HG02571 (cell line): ENCODE data around the gene ABCD4.
A peak's percentile ranks its signal among the peaks of the same experiment; 100 is the strongest.
"Not testable (repeated sequence)": the region's sequence is repeated elsewhere in the genome, so short reads cannot be mapped to it uniquely, and the experiment has no call there.

Experiments
- ATAC-seq: cut with Tn5 transposase; IDR thresholded peaks from one replicate; pipeline ENCODE4 v1.9.1; 2021; ENCODE audit warnings: mild to moderate bottlenecking, moderate library complexity; ENCODE audit not compliant: unreplicated experiment

The ABCD4 gene

DNA sequence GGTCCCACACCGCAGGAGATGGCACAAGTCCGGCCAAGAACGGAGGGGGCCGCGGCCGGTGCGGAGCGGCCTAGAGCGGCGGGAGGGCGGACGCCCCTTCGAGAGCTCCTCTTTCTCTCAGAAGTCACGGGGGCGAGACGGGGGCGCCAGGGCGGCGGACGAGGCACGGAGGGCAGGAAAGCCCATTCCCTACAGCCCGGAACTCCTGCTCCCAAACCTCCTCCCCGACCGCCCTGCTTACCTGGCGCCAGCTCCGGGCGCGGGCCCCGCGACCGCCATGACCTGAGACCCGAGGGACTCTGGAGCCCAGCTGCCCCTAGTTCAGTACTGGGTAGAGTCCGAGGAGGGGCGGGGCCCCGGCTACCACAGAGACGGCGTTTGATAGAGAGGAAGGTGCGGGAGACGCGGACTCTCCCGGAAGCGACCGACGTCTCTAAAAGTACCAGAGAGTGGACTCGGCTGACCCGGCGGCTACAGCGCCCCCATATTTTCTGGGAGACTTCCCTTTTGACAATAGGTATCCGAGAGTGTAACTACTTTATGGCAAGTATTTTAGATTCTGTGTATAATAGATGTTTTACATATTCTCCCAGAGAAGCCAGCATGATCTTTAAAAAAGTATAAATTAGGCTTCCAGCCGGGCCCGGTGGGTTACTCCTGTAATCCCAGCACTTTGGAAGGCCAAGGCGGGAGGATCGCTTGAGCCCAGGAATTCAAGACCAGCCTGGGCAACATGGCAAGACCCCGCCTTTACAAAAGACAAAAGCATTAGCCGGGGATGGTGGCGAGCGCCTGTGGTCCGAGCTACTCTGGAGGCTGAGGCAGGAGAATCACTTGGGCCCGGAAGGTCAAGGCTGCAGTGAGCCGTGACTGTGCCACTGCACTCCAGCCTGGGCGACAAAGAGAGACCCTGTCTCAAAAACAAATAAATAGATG, at the start of gene ABCD4:
Gene ABCD4, minus strand, starts transcription at position 301 of the 936 bp plus-strand sequence. Its CDS starts 22 bp downstream, at position 279.
- peak; percentile 98 for ATAC-seq

DNA sequence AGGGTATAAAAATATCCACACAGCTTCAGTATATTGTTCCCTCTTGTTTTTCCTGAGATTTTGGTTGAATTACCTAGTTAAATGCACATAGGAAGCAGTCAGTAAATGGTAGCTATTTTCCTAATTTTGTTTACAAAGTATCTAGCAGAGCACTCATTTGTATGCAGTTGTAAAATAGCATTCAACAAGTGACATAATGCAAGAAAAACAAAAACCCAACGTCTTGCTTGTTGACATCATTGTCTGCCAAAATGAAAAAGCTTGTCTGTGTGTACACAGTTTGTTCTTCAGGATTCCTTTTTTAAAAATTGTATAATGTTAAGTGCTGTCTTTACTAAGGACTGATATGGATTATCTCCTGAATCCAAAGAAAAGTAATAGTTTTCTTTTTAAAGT, 48.2 kb upstream of the ABCD4 start:
- no peak for ATAC-seq

DNA sequence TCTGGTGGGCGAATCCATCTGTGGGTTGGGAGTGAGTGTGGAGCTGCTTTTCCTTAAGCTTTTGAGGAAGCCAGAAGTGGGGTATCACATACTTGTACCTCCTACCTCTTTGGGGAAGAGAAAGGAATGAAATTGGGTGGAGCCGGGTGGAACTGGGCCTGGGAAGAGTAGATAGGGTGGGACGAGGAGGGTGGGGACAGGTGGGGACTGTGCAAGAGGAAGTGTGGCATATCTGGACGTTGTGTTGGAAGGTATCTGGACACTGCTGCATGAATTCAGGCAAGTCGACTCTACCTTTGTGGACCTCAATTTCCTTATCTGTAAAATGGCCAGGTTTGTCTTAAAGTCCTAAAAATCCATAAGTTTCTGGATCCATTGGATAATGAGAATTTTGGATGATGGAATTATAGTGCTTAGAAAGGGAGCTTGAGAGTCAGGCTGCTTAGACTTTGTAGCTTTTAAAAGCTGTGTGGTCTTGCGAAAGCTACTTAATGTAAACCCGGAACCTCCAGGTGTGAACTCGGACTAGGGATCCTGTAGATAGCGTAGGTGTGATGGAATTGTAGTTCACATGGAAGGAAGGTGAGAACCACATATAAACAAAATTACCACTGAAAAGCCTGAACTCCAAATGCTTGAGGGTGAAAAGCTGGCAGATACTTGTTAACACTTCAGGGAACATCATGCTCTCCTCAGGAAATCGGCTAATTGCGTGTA, 47.6 kb upstream of the ABCD4 start:
- no peak for ATAC-seq

DNA sequence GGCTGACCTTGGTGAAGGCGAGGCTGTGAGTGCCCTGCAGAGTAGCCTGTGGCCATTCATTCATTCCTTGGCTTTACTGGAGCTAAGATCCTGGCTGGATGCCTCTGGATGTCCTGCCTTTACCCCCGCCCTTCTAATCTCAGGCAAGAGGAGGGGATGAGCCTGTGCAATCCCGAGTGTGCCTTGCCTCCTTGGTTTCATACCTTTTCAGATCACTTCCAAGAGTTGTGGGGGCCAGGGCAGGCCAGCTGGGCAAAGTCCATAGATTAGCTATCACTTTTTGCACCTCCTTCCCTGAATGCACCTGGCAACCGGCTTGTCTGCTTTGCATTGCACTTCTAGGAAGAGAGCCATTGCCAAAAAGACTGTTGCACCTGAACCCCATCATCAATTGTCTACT, 47.0 kb upstream of the ABCD4 start:
- ATAC-seq, result no peak

DNA sequence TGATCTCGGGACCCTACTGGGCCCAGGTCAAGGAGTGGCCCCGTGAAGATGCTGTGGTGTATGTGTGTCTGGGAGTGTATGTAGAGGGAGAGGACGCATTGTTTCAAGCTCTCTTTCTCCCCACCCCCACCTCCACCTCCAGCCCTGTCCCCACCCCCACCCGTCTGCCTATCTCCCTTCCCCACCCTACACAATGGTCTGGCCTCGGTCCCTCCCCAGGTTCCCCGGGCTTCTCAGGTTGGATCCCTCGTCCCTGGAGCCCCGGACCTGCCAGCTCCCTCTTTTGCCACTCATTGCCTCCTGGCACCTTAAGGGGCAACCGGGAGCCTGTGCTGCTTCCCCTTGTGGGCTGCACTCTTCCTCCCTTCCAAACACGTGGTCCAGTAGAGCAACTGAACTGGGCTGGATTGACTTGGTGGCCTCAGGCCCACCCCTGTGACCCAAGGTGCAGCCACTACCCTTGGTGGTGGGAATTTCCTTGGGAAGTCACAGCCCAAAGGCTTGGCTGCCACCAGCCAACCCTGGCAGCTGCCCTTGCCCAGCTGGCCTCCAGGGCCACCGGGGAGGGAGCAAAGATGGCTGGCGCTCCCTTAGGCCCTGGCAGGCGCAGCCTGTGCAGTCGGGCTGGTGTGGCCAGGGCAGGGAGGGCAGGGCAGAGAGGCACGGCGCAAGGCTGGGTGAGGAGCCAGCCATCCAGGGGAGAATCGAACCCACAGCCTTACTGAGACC, 46.2 kb upstream of the ABCD4 start:
- no peak for ATAC-seq

DNA sequence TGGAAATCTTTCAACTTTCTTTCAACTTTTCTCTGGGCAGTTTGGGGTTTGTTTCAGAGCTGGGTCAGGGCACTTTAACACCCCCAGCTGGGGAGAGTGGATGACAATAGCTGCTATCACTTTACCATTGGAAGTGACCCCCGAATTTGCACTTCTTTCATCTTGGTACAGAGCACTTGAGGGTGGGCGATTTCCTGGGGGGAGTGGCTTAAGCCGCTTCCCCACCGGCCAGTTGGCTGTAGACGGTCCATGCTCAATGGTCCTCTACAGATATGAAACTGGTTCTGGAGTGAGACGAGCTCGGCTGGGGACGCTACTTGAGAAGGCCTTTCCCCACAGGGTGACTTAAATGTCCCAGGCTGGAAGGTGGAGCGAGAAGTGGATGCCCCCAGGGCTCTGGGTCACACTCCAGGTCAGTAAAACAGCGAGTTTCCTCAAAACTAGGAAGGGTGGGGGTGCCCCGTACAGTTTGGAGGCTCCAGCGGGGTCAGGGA, 45.6 kb upstream of the ABCD4 start, which contains the start of gene VRTN:
Gene VRTN, plus strand, starts transcription at position 231 of the 494 bp plus-strand sequence. CDS start 8,313 bp downstream, outside the sequence.
- ATAC-seq, result no peak

DNA sequence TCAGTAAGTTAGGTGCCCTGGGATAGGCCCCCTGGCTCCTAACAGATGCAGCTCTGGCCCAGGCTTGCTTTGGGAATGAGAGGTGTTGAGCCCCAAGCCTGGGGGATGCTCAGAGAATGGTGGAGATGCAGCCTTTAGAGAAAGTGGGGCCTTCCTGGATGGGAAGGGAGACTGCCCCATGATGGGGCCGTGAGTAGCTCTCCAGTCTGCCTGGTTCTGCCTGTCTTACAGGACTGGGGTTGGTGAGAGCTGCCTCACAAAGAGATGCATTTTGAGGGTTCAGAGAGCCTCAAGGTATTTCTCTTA, 45.0 kb upstream of the ABCD4 start:
- ATAC-seq, result no peak

DNA sequence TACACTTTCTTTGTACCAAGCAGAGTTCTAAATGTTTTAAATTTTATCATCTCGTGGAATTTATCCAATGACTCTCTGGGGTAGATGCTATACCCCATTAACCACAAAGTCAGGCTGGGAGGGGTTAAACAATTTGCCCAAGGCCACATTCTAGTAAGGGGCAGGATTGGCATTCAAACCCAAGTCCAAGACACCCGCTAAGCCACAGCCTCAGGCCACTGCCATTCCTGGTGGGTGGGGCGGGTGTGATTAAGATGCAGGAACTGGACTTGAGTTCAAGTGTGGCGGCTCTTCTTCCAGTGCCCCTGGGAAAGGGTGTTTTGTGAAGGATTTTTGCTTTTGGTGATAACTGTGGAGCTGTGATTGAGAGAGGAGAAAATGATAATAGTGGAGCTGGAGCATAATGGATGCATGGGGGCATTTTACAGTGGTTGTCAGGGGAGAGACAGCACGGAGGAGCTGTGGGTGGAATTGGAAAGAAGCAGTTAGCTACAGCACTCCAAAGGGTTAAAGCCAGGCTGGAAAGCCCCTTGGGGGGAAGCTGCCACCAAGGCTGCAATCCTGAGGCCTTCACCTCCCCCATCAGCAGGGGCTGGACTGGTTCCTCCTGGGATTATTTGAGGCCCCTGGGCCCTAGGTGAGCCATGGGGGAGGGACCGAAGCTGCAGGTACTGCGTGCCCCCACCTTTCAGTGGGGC, 44.5 kb upstream of the ABCD4 start:
- no peak for ATAC-seq

DNA sequence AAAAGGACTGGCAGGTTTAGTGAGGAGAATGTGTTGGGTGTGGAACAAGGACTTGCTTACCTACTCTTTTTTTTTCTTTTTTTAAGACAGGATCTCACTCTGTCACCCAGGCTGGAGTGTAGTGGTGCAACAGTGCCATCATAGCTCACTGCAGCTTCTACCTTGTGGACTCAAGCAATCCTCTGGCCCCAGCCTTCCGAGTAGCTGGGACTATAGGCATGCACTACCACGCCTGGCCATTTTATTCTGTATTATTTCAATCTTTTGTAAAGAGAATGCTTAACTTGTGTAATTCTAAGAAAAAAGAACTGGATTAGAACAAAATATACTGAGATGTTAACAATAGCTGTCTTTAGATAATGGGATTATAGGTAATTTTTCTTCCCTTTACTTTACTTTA, 43.6 kb upstream of the ABCD4 start:
- ATAC-seq, result no peak

DNA sequence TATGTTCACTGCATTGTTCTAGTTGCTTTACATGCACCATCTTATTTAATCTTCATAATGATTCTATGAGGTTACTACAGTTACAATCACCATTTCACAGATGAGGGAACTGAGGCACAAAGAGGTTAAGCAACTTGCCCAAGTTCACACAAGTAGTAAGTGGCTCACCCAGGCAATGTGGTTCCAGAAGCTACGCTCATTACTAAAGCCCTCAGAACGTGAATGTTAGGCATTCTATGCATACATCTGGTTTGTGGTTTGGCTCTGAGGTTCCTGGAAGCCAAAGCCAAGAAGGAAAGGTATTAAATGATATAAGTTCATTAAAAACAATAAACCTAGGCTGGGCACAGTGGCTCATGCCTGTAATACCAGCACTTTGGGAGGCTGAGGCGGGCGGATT, 31.2 kb upstream of the ABCD4 start:
- ATAC-seq, result no peak

DNA sequence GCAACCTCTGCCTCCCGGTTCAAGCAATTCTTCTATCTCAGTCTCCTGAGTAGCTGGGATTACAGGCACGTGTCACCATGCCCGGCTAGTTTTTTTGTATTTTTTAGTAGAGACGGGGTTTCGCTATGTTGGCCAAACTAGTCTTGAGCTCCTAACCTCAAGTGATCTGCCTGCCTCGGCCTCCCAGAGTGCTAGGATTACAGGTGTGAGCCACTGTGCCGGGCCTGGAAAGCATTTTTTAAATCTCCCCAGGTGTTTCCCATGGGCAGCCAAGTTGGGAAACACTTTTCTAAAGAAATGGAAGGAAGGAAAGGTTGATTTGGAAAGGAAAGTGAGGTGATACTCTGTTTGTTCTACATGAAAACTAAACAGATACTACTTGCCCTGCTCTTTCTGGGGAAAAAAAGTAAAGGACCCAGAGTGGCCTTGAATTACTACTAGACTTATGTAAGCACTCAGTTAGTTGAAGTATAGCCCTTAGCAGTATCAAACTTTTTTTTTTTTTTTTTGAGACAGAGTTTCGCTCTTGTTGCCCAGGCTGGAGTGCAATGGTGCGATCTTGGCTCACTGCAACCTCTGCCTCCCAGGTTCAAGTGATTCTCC, 27.3 kb upstream of the ABCD4 start:
- not testable (repeated sequence) for ATAC-seq

DNA sequence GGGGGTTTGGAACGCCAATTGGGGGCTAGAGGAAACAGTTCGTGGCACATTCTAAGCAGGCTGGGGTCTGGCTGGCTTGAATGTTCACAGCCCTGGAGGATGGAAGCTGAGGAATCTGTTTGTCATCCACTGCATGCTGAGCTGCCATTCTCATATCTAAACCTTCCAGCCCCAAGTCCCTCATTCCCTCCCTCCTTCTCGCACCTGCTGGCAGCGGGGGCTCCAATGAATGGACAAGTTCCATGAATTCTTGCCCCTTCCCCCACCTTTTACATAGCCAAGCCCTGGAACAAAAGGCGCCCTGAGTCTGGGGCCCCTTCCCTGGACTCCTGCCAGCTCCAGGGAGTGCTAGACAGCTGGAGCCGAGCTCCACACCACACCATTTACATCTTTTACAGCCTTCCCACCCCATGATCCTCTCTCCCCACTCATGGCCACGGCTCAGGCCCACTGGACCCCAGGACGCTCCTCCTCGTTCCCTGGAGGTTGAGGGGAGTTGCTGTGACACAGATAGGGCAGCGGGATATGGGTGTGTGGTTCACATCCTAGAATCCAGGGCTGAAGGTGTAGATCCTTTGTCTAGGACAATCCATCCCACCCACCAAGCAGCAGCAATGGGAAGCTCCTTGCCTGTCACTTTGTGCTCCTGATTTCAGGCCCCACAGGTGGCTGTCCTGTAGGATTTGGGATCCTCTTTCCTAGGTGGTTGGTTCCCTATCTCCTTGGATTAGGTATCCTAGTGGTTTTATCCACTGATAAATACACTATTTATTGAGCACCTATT, 23.8 kb upstream of the ABCD4 start:
- ATAC-seq, result no peak

DNA sequence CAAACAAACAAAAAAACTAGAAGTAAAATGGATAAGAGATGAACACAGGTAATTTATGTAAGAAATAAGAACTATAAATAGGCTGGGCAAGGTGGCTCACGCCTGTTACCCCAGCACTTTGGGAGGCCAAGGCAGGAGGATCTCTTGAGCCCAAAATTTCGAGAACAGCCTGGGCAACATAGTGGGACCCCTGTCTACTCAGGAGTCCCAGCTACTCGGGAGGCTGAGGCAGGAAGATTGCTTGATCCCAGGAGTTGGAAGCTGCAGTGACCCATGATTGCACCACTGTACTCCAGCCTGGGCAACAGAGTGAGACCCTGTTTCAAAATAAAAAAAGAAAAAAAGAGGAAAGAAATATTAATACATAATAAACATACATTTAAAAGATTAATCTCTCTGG, 22.7 kb upstream of the ABCD4 start:
- no peak for ATAC-seq

DNA sequence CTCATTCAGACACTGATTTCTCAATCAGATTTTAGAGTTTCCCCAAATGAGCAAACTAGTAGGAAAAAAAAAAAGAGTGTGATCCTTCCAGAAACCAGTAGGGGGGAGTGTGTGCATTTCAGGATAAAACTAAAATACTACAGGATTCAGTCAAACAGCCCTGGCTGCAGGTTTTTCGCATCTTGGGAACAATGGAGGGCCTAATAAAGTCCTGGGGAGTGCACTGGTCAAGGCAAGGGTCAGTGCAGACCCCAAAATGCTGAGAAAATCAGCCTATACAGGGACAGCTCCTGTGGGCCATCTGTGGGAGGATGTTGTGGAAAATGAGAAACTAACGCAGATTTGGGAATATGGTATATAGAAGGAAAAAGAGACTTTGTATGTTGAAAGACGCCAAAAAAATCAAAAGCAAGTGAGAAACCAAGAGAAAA, 22.2 kb upstream of the ABCD4 start:
- no peak for ATAC-seq

DNA sequence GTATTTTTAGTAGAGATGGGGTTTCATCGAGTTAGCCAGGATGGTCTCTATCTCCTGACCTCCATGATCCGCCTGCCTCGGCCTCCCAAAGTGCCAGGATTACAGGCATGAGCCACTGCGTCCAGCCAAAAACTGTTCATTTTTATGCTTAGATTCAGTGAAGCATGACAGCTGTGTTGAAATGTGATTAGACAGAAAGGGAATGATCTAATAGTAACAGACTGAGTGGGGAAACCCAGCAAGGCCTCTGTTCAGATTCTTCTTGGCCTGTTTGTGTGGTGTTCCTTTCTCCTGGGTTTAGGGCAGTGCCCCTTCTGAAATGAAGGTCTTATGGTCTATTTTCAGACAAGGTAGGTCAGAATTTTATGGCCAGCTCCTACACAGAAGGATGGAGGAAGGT, 11.8 kb upstream of the ABCD4 start:
- ATAC-seq, result no peak

DNA sequence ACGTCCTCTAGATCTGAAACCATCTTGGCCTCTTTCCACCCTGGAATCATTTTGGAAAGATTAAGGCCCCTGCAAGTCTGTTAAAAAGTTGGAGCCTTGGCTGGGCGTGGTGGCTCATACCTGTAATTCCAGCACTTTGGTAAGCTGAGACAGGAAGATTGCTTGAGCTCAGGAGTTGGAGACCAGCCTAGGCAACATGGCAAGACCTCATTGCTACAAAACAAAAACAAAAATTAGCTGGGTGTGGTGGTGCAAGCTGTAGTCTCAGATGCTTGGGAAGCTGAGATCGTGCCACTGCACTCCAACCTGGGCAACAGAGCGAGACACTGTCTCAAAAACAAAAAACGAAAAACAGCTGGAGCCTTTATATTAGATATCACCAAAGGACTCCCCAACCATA, 10.9 kb upstream of the ABCD4 start:
- ATAC-seq, result no peak

DNA sequence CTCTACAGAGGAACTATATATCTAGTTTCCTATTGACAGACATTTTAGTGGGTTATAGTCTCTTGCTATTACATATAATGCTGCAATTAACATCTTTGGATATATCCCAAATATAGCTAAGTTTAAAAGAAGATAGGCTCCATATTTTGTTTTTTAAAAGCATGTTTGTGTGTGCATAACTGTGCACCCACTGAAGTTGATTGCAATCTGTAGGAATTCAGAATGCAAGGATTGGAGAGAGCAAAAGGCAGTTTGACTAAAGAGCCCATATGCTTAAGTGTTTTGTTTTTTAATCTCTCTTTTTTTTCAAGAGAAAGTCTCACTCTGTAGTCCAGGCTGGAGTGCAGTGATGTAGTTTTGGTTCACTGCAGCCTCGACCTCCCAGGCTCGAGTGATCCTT, 9.4 kb upstream of the ABCD4 start:
- ATAC-seq, result no peak

DNA sequence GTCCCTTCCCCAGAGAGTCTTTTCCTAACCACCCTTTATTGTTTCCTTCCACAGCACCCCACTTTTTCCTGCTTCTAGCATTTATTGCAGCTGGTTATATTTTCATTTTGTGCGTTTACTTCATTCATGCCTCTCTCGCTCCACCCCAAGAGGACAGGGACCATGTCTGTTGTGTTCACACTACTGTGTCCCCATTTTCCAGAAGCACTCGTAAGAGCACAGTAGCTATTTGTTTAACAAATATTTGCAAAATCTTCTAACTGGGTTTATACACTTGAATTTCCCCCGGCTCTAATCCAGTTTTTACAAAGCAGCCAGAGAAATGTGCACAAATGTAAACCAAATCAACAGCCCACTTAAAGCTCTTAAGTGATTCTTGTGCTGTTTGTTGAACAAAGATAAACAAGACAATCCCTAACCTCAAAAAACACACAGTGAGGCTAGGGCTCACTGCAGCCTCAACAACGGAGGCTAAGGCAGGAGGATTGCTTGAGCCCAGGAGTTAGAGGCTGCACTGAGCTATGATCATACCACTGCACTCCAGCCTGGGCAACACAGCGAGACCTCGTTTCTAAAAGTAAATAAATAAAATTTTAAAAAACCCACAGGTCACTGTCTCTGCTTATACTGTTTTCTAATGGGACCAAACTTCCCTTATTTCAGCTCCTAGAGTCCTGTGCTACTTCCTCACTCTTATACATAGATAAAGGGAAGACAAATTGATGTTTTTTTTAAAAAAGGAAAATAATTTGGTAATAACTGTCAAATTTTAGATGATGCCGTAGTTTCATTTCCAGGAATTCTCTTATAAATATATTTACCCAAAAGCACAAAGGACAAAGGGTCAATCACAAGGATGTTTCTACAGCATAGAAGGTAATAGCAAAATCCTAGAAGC, 6.6 kb upstream of the ABCD4 start:
- no peak for ATAC-seq

DNA sequence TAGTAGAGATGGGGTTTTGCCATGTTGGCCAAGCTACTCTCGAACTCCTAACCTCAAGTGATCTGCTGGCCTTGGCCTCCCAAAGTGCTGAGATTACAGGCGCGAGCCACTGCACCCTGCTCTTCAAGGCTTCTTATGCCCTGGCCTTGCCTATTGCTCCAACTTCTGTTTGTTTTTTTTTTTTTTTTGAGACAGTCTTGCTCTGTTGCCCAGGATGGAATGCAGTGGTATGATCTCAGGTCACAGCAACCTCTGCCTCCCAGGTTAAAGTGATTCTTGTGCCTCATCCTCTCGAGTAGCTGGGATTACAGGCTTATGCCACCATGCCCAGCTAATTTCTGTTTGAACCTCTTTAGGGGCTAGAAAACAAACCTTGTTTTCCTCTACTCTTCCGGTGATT, 6.0 kb upstream of the ABCD4 start:
- ATAC-seq, result no peak
